ENCODE measurements around the gene IRAK2. TPM values are rescaled to one million over a fixed set of nuclear protein-coding genes. Genes with fewer than 3 reads are reported as not detected.

IRAK2 gene
- total RNA-seq (2021; ENCODE audit: unreplicated experiment) = 25.1 TPM
- polyA plus RNA-seq (2012; ENCODE audit: insufficient read length) = 15.8 TPM
- percentile 76 among the genes with signal in this experiment for Bru-seq, nascent RNA
- BruChase-seq, experiment 1, labeled RNA remaining after a 2-hour chase = percentile 73 among the genes with signal in this experiment
- BruChase-seq, experiment 2, labeled RNA remaining after a 6-hour chase = percentile 69 among the genes with signal in this experiment
- long read RNA-seq, transcript IRAK2-201 (13 exons, 3,483 nt) = major isoform, 32 of 50 reads
- long read RNA-seq, partial matches to known transcripts = 16 of 50 reads
- long read RNA-seq, other reads (novel, unspliced or antisense) = 2 of 50 reads

GRCh38 chr3:10164546-10165393 is at the start of gene IRAK2:
TSS of gene IRAK2 (plus strand) at chr3:10164919. CDS start at chr3:10164955, 36 bp downstream.
- Histone ChIP-seq H3K4me3 (ENCODE audit: low read depth in 2 of 2, low read length in 2 of 2) (peak within 1 kb of the TSS; percentile 66 to 80), H3K9me3 (ENCODE audit: control insufficient read depth, insufficient read depth, low read depth, low read length) (no peaks in the 10 kb centered on the region), H3K4me1 (ENCODE audit: control insufficient read depth, insufficient read depth, low read length) (peaks cover 11% of the 10 kb centered on the region), H3K27ac (ENCODE audit: low read length) (peak within 1 kb of the TSS; percentile 85; the same call in 1 of the 2 replicates), H3K27me3 (ENCODE audit: control insufficient read depth, insufficient read depth, low read length) (no peaks in the 10 kb centered on the region), H3K36me3 (ENCODE audit: control insufficient read depth, insufficient read depth, low read length) (no peaks in the 10 kb centered on the region)
- ATAC-seq = peak; percentile 92
- TF ChIP-seq SIN3A (IDR thresholded peaks at IDR 0.05; ENCODE audit: borderline replicate concordance, insufficient read depth, low read depth, low read length) = peak; percentile 79; the same call in 1 of the 2 replicates
- no peak for TF ChIP-seq TCF7L2 (IDR thresholded peaks at IDR 0.05; ENCODE audit: low read depth, low read length)
- TF ChIP-seq CTCF (IDR thresholded peaks at IDR 0.05) = peak; percentile 92
- TF ChIP-seq POLR2AphosphoS5 (IDR thresholded peaks at IDR 0.05; ENCODE audit: low read depth, low read length) = peak; percentile 77
- BruUV-seq (replicated peaks) = no TSS peak
- intact Hi-C loops (cut with micrococcal nuclease; ENCODE audit: unreplicated experiment) (no loop called here), in situ Hi-C loops (cut with HindIII; ENCODE audit: low pct_unique_long_range_greater_than_20kb, low sequenced_read_pairs) (loop anchor here (10.0 kb wide), 1 partner anchor 80 kb away; the partner anchor contains the start of gene TATDN2)
- no peak for DNase-seq (ENCODE audit: low read depth, low spot score)
- ChIA-PET CTCF (interaction anchor here (0.7 to 1.1 kb wide), 2 partner anchors 57 to 230 kb away, joined by 3 to 10 read pairs; no protein-coding TSS in a partner anchor), POLR2A (no interaction called here)

GRCh38 chr3:10115326-10116137 is 49.2 kb upstream of the IRAK2 start, which contains the start of gene BRK1:
TSS of gene BRK1 (plus strand) at chr3:10115675. CDS start at chr3:10115702, 27 bp downstream.
- Histone ChIP-seq H3K27ac (ENCODE audit: low read length) (peak within 1 kb of the TSS; percentile 89), H3K4me3 (ENCODE audit: low read depth in 2 of 2, low read length in 2 of 2) (peak within 1 kb of the TSS; percentile 88 to 97), H3K36me3 (ENCODE audit: control insufficient read depth, insufficient read depth, low read length) (peaks cover 5% of the 10 kb centered on the region; the same call in 1 of the 2 replicates), H3K4me1 (ENCODE audit: control insufficient read depth, insufficient read depth, low read length) (peaks cover 3% of the 10 kb centered on the region; the same call in 1 of the 2 replicates), H3K9me3 (ENCODE audit: control insufficient read depth, insufficient read depth, low read depth, low read length) (no peaks in the 10 kb centered on the region), H3K27me3 (ENCODE audit: control insufficient read depth, insufficient read depth, low read length) (no peaks in the 10 kb centered on the region)
- DNase-seq (ENCODE audit: low read depth, low spot score) (peak; percentile 58), ATAC-seq (peak; percentile 99)
- no TSS peak for BruUV-seq (replicated peaks)
- TF ChIP-seq SIN3A (IDR thresholded peaks at IDR 0.05; ENCODE audit: borderline replicate concordance, insufficient read depth, low read depth, low read length) (peak; percentile 70; the same call in 1 of the 2 replicates), CTCF (IDR thresholded peaks at IDR 0.05) (no peak), POLR2AphosphoS5 (IDR thresholded peaks at IDR 0.05; ENCODE audit: low read depth, low read length) (peak; percentile 95)
- intact Hi-C loops (cut with micrococcal nuclease; ENCODE audit: unreplicated experiment) = no loop called here
- CTCF ChIA-PET = interaction anchor here (0.6 kb wide), 4 partner anchors 89 to 1444 kb away, joined by 3 to 5 read pairs (median 4); no protein-coding TSS in a partner anchor
- POLR2A ChIA-PET = interaction anchor here (0.6 to 0.7 kb wide), 2 partner anchors 13 to 365 kb away, joined by 6 to 13 read pairs; no protein-coding TSS in a partner anchor
- in situ Hi-C loops (cut with HindIII; ENCODE audit: low pct_unique_long_range_greater_than_20kb, low sequenced_read_pairs) = no loop called here

Measured in Panc1 (cell line).